ENCODE measurements around the gene ZFPM1.

GRCh38 chr16:88543230-88543813 is 90.2 kb downstream of the ZFPM1 start:
- TF ChIP-seq EZH2 (IDR thresholded peaks at IDR 0.05; ENCODE audit: low read depth, low read length, severe bottlenecking) (no peak), BRCA1 (IDR thresholded peaks at IDR 0.05; ENCODE audit: low read depth, low read length) (no peak), MAX (IDR thresholded peaks at IDR 0.05) (no peak), POLR2A (IDR thresholded peaks at IDR 0.05; ENCODE audit: control extremely low read depth in 1 of 2, low read depth in 2 of 2, low read length in 2 of 2) (no peak), TAF1 (IDR thresholded peaks at IDR 0.05; ENCODE audit: low read depth, low read length) (no peak), SP2 (IDR thresholded peaks at IDR 0.05; ENCODE audit: low read length) (no peak), RFX5 (IDR thresholded peaks at IDR 0.05; ENCODE audit: borderline replicate concordance, low read depth, low read length) (no peak), EP300 (IDR thresholded peaks at IDR 0.05; ENCODE audit: borderline replicate concordance in 1 of 2, low read depth in 2 of 2, low read length in 2 of 2) (no peak), CBX5 (IDR thresholded peaks at IDR 0.05; ENCODE audit: low read depth, low read length) (no peak), SUZ12 (IDR thresholded peaks at IDR 0.05; ENCODE audit: low read length) (no peak)
- TF ChIP-seq, protein P1, sequence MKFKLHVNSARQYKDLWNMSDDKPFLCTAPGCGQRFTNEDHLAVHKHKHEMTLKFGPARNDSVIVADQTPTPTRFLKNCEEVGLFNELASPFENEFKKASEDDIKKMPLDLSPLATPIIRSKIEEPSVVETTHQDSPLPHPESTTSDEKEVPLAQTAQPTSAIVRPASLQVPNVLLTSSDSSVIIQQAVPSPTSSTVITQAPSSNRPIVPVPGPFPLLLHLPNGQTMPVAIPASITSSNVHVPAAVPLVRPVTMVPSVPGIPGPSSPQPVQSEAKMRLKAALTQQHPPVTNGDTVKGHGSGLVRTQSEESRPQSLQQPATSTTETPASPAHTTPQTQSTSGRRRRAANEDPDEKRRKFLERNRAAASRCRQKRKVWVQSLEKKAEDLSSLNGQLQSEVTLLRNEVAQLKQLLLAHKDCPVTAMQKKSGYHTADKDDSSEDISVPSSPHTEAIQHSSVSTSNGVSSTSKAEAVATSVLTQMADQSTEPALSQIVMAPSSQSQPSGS (IDR thresholded peaks at IDR 0.05; ENCODE audit: low read length) = no peak
- TF ChIP-seq, protein P2, sequence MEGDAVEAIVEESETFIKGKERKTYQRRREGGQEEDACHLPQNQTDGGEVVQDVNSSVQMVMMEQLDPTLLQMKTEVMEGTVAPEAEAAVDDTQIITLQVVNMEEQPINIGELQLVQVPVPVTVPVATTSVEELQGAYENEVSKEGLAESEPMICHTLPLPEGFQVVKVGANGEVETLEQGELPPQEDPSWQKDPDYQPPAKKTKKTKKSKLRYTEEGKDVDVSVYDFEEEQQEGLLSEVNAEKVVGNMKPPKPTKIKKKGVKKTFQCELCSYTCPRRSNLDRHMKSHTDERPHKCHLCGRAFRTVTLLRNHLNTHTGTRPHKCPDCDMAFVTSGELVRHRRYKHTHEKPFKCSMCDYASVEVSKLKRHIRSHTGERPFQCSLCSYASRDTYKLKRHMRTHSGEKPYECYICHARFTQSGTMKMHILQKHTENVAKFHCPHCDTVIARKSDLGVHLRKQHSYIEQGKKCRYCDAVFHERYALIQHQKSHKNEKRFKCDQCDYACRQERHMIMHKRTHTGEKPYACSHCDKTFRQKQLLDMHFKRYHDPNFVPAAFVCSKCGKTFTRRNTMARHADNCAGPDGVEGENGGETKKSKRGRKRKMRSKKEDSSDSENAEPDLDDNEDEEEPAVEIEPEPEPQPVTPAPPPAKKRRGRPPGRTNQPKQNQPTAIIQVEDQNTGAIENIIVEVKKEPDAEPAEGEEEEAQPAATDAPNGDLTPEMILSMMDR (IDR thresholded peaks at IDR 0.05; ENCODE audit: control extremely low read depth in 1 of 3, insufficient read depth in 1 of 3, low read depth in 1 of 3, low read length in 3 of 3) = no peak
